NCI-H2081 treated with DMSO at 0.1 percent for 48 hours (cell line): Measurements from ENCODE around the gene DOCK1.

Source experiments
- DNase-seq: peaks from one replicate; lab custom pipeline; 2025; lab: John Stamatoyannopoulos, UW

Gene DOCK1

DNA sequence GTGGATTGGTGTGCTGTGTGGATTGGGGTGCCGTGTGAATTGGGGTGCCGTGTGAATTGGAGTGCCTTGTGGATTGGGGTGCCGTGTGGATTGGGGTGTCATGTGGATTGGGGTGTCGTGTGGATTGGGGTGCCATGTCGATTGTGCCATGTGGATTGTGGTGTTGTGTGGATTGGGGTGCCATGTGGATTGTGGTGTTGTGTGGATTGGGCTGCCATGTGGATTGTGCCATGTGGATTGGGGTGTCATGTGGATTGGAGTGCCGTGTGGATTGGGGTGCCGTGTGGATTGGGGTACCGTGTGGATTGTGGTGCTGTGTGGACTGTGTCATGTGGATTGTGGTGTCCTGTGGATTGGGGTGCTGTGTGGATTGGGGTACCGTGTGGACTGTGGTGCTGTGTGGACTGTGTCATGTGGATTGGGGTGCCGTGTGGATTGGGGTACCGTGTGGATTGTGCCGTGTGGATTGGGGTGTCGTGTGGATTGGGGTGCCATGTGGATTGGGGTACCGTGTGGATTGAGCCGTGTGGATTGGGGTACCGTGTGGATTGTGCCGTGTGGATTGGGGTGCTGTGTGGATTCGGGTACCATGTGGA is 523.3 kb downstream of the DOCK1 start:
- DNase-seq: no peak

DNA sequence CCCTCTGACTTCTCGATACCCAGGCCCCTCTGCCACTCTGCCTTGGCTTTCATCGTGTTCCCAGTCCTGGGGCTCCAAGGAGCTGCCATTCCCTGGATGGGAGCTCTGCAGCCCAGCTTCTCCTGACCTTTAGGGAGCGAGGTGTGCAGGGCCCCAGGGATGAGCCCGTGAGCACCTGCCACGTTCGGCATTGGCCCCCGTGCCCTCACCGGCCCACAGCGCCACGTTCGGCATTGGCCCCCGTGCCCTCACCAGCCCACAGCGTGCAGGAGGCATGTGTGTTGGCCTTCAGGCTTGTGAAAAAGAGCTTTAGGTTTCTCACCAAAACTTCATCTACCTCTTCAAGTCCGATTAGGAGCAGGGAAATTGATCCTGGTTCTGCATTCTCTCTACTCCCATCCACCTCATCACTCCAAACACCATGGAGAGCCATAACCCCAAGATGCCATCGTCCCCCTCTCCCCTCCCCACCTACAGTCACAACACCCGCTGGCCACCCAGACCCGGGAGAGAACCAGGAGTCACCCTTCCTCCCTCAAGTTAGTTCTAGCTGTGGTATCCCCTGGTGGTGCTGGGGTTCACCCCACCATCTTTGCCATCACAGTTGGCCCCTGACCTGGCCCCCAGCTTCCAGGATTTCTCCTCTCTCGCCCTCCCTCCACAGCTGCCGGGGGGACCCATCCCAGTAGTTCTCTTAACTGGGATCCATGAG is 524.5 kb downstream of the DOCK1 start:
- no peak for DNase-seq

GRCh38 chr10:127431525-127431924 is 526.3 kb downstream of the DOCK1 start:
- no peak for DNase-seq

- DNase-seq: no peak
Measured at GRCh38 chr10:127434006-127434405, 528.8 kb downstream of the DOCK1 start.

DNA sequence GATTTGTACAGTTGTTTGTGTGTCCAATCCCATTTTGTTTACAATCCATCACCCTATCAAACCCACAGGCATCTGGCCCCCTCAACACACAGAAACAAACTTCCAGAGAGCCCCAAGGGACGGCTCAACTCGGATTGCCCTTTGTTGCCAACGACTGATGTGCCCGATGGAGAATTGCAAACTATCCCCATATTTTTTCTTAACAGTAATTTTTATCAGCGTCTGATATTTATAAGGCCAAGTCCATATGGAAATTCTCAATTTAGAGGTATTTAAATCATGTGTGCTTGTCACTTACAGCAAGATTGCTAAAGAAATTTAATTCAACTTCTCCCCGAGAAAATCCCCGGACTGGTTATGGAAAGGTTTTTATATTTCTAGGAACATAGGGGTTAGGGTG is 530.0 kb downstream of the DOCK1 start:
- DNase-seq: no peak

DNA sequence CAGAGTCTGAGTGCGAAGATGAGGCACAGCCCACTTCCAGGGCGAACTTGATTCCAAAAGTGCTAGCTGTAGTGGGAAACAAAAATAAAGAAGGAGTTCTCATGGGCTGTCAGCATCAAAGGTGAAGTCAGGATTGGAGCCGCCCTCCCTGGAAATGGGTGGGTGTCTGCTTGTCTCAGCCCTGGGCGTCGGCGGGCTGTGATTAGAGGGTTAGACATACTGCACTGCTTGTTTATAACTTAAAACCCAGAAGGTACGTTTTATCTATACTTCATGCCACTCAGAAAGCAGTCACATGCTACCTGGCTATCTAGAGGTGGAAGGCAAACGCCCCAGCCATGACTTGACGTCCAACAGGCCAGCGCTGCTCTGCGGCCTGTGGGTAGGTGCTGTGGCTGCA is 535.1 kb downstream of the DOCK1 start:
- DNase-seq: no peak

GRCh38 chr10:127441350-127442219 is 536.4 kb downstream of the DOCK1 start:
- DNase-seq: no peak

GRCh38 chr10:127442220-127442525 is 536.9 kb downstream of the DOCK1 start:
- no peak for DNase-seq

DNA sequence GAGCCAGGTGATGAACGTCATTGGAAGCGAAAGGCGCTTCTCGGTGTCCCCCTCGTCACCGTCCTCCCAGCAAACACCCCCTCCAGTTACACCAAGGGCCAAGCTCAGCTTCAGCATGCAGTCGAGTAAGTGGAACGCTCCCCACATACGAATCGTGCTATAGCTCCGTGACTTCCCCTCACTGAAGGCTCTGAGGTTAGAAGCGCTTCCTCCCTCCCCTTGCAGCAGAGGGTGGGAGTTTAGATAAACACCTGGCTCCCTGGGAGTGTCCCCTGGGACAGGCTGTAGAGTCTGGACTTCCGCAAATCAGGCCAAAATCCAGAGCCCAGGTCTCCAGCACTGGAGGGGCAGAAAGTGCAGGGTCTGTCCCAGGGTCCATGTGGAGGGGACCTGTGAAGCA is 538.9 kb downstream of the DOCK1 start:
- DNase-seq: no peak

DNA sequence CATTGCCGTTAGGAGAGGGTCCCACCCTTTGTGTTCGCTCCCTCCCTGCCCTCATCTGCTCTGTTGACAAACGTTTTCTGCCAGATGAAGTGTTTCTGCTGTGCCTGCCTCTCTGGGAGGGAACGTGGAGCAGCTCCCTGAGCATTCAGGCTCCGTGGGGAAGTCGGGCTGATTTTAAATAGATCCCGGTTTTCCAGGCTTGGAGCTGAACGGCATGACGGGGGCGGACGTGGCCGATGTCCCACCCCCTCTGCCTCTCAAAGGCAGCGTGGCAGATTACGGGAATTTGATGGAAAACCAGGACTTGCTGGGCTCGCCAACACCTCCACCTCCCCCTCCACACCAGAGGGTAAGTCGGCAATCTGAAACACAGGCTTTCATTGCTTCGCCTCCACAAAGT is 542.0 kb downstream of the DOCK1 start:
- DNase-seq: no peak

DNA sequence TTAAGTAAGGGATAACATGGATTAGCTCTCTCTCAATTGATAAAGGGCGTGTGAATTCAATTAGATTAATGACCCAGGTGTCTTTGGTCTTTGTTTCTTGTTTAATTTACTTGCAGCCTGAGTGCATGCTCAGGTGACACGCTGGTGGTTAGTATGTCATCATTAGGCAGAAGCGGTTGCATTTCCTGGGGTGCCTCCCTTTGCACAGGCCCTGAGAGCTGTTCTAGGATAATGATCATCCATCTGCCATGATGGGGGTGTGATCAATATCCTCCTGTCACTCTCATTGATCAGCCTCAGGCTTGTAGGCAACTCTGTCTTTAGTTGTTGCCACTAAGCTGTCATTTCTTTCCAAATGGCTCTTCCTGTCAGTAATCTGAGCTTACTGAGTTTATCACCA is 544.3 kb downstream of the DOCK1 start:
- DNase-seq: no peak

DNA sequence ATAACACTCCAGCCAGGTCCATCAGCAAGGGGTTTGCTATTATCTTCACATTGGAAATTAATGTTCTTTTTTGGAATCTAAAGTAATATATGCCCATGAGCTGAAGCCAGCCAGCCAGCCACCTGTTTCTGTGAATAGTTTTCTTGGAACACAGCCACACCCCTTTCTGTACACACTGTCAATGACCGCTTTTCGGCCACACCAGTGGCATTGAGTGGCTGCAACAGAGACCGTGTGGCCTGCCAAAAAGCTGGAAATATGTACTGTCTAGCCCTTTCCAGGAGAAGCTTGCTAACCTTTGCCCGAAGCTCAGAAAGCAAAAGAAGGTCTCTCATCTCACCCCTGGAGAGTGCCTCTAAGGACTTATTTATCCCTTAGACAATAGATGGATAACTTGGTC is 545.4 kb downstream of the DOCK1 start:
- no peak for DNase-seq

- DNase-seq: no peak
Measured at GRCh38 chr10:127451628-127452027, 546.4 kb downstream of the DOCK1 start.

GRCh38 chr10:127452568-127452967 is 547.3 kb downstream of the DOCK1 start:
- DNase-seq: no peak

DNA sequence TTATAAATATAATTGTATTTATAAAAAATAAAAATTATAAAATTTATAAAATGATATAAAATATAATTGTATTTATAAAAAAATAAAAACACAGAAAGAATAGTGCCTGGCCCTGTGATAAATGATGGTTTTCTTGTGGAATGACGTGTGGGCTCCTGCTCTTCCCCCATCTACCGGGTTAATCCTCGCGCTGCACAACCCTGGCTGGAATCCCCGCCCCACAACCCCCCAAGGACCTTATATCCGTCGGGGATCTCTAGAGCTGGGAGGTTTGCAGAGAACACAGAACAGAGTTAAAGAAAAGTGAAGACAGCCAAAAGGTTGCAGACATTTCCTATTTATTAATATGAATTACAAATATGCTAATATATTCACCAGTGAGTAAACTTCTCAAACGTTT is 548.5 kb downstream of the DOCK1 start:
- DNase-seq: no peak

DNA sequence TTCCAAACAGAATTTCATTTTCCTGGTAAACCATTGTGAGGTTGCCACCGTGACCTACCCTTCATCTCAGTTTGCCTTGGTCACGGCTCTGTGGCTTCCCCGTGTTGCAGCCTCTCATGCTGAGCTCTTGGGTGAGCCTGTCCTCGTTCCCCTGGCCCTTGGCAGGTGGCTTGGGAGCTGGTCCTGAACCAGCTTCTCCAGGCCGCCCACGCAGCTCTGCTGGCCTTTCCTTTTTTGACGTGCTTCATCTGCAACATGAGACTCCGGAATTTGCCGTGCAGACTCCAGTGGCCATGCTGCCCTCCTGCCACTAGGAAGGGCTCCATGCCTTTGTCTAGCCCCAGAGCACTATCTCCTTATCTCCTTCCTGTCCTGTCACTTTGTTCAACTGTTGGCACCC is 550.9 kb downstream of the DOCK1 start:
- DNase-seq: no peak

DNA sequence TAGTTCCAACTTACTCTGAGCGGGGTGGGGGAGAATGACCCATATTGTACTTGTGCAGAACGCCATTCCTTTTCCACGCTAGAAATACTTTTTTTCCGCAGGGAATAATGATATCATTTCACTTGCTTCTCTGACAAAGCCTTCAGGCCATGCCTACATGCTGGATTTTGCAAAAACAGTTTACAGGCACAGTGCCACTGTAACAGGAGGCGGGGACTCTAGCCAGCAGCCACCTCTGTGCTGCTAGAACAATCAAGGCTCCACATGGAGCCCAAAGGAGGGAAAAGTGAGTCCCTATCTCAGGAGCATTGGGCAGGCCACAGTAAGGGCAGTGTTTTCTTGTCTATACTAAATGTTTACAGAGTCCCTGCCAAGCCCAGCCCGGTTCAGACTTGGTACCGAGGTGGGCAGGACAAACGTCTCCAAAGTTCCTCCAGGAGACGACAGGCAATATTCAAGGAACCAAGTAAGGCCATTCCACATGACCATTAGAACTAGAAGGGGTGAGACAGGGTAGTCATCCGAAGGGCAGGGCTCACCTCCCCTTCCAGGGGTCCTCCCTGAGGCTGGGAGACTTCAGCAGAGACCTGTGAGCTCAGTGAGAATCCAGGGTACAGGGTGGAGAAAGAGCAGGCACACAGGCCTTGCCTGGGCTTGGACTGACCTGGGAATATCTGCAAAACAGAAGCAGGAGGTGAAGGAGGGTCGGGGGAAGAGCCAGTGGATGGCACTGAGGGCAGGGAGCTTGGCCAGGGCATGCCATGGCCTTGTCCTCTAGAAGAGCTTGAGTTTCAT is 553.0 kb downstream of the DOCK1 start:
- DNase-seq: no peak

DNA sequence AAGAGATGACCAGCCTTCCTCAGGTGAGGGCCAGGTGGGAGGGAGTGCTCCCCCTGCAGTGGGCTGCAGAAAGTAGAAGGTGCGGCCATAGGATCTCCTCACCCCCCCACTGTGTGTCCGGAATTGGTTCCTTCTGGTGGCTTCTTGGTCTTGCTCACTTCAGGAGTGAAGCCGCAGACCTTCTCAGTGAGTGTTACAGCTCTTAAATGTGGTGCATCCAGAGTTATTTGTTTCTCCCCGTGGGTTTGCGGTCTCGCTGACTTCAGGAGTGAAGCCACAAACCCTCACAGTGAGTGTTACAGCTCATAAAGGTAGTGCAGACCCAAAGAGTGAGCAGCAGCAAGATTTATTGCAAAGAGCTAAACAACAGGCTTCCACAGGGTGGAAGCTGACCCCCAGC is 553.6 kb downstream of the DOCK1 start:
- no peak for DNase-seq

- no peak for DNase-seq
Measured at GRCh38 chr10:127459918-127460317, 554.7 kb downstream of the DOCK1 start.

DNA sequence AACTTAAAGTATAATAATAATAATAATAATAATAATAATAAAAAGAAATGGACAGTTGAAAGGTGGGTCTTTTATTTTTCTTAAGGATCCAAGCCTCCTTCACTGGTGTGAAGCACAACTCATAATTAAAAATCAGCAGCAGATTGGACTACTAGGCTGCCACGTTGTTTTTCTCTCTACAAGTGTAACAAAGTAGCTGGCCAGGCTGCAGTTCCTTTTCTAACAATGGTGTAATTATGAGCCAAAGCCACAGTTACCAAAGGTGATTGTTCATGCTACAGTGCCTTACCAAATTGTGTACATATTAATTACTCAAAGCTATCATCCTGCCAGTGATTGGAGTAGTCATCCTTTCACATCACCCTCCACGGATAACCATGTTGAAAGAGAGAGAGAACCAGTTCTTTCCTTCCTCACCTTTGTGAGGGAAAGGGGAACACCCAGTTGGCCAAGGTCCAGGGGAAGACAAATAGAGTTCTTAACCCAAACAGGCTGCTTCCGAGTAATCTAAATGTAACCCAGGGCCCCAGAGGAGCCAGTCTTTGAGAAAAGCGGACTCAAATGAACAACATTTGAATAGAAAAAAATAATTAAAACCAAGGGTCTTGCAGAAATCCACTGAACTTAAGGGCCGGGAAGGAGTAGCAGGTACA is 557.5 kb downstream of the DOCK1 start:
- peak; percentile 18 for DNase-seq

GRCh38 chr10:127463548-127463947 is 558.3 kb downstream of the DOCK1 start:
- DNase-seq: no peak

- no peak for DNase-seq
Measured at GRCh38 chr10:127464561-127464960, 559.3 kb downstream of the DOCK1 start.
